HL-60 (cell line): ENCODE measurements around the gene KCNQ1.

ENCODE experiments used
- DNase-seq, 2 experiments: peaks; one replicate each; pipeline ENCODE4 v3.0.0-alpha.2; 2010 to 2020; ENCODE audit warnings: low read depth in 1 of 2, low spot score in 1 of 2
- H3K27ac ChIP-seq: fragments of 250-450 bp; sonication (Bioruptor Pico); replicated peaks from 2 replicates; pipeline ENCODE4 v1.5.1; 2020; ENCODE audit warnings: mild to moderate bottlenecking, moderate library complexity
- H3K27me3 ChIP-seq: fragments of 250-450 bp; sonication (Bioruptor Pico); 2 replicates; pipeline ENCODE4 v1.5.1; 2021; ENCODE audit warnings: mild to moderate bottlenecking, moderate library complexity; ENCODE audit not compliant: insufficient read depth, poor library complexity, severe bottlenecking
- H3K4me3 ChIP-seq: replicated peaks from 2 replicates; pipeline ENCODE4 v1.5.1; 2011; ENCODE audit warnings: mild to moderate bottlenecking, control low read depth, low read length; ENCODE audit not compliant: insufficient read depth
- GABPA ChIP-seq: IDR thresholded peaks from 2 replicates; pipeline ENCODE4 v1.6.1; 2012; ENCODE audit warnings: low read depth
- POLR2AphosphoS5 ChIP-seq: IDR thresholded peaks from 2 replicates; pipeline ENCODE4 v1.6.1; 2012; ENCODE audit warnings: low read depth
- SPI1 ChIP-seq: IDR thresholded peaks from 2 replicates; pipeline ENCODE4 v1.6.1; 2012; ENCODE audit warnings: low read depth, mild to moderate bottlenecking, borderline replicate concordance
- TF ChIP-seq, protein P1 (sequence below): IDR thresholded peaks from 2 replicates; pipeline ENCODE4 v1.6.1; 2012; ENCODE audit warnings: low read depth; ENCODE audit not compliant: insufficient replicate concordance
- TF ChIP-seq, protein P2 (sequence below): IDR thresholded peaks from one replicate; pipeline ENCODE4 v1.5.1; 2011; ENCODE audit warnings: low read length, control low read depth, inconsistent platforms; ENCODE audit not compliant: insufficient read depth

The KCNQ1 gene

DNA sequence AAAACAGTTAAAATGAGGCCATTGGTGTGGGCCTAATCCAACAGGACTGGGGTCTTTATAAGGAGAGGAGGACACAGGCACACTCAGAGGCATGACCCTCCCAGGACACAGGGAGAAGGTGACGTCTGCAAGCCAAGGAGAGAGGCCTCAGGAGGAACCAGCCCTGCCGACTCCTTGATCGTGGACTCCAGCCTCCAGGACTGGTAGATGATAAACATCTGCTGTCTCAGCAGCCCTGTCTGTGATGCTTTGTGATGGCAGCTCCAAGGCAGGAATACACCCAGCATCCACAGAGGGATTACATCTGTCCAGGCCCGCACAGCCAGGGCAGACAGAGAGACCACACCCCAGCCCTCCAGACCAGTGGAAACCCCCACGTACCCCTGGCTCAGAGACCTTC, 422.3 kb downstream of the KCNQ1 start:
- Histone ChIP-seq H3K27me3 (peaks cover 28% of the 10 kb centered on the region), H3K4me3 (no peak overlapping the region), H3K27ac (no peak overlapping the region)
- TF ChIP-seq, protein P1, sequence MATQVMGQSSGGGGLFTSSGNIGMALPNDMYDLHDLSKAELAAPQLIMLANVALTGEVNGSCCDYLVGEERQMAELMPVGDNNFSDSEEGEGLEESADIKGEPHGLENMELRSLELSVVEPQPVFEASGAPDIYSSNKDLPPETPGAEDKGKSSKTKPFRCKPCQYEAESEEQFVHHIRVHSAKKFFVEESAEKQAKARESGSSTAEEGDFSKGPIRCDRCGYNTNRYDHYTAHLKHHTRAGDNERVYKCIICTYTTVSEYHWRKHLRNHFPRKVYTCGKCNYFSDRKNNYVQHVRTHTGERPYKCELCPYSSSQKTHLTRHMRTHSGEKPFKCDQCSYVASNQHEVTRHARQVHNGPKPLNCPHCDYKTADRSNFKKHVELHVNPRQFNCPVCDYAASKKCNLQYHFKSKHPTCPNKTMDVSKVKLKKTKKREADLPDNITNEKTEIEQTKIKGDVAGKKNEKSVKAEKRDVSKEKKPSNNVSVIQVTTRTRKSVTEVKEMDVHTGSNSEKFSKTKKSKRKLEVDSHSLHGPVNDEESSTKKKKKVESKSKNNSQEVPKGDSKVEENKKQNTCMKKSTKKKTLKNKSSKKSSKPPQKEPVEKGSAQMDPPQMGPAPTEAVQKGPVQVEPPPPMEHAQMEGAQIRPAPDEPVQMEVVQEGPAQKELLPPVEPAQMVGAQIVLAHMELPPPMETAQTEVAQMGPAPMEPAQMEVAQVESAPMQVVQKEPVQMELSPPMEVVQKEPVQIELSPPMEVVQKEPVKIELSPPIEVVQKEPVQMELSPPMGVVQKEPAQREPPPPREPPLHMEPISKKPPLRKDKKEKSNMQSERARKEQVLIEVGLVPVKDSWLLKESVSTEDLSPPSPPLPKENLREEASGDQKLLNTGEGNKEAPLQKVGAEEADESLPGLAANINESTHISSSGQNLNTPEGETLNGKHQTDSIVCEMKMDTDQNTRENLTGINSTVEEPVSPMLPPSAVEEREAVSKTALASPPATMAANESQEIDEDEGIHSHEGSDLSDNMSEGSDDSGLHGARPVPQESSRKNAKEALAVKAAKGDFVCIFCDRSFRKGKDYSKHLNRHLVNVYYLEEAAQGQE = no peak
- no peak for DNase-seq

GRCh38 chr11:2867722-2868505, 423.1 kb downstream of the KCNQ1 start:
- DNase-seq = no peak
- peaks cover 28% of the 10 kb centered on the region for H3K27me3 ChIP-seq
- H3K27ac ChIP-seq = no peak overlapping the region
- TF ChIP-seq, protein P1 = no peak
- TF ChIP-seq, protein P2, sequence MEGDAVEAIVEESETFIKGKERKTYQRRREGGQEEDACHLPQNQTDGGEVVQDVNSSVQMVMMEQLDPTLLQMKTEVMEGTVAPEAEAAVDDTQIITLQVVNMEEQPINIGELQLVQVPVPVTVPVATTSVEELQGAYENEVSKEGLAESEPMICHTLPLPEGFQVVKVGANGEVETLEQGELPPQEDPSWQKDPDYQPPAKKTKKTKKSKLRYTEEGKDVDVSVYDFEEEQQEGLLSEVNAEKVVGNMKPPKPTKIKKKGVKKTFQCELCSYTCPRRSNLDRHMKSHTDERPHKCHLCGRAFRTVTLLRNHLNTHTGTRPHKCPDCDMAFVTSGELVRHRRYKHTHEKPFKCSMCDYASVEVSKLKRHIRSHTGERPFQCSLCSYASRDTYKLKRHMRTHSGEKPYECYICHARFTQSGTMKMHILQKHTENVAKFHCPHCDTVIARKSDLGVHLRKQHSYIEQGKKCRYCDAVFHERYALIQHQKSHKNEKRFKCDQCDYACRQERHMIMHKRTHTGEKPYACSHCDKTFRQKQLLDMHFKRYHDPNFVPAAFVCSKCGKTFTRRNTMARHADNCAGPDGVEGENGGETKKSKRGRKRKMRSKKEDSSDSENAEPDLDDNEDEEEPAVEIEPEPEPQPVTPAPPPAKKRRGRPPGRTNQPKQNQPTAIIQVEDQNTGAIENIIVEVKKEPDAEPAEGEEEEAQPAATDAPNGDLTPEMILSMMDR = no peak
- TF ChIP-seq POLR2AphosphoS5 (no peak), GABPA (no peak), SPI1 (no peak)
- H3K4me3 ChIP-seq = no peak overlapping the region

- no peak overlapping the region for H3K4me3 ChIP-seq
- peaks cover 21% of the 10 kb centered on the region for H3K27me3 ChIP-seq
- no peak for DNase-seq
- TF ChIP-seq, protein P1 = no peak
- TF ChIP-seq GABPA (no peak), POLR2AphosphoS5 (no peak), SPI1 (no peak)
- TF ChIP-seq, protein P2 = no peak
- no peak overlapping the region for H3K27ac ChIP-seq
Measured at GRCh38 chr11:2868506-2869133, 423.8 kb downstream of the KCNQ1 start.
